Eye (tissue), 1 donor: Measurements from ENCODE around the gene SCNN1A.
"Not testable (repeated sequence)": the region's sequence is repeated elsewhere in the genome, so short reads cannot be mapped to it uniquely, and the experiment has no call there.

Source experiments
- DNase-seq: peaks from one replicate; pipeline ENCODE4 v3.0.0-alpha.2; 2015

SCNN1A gene

GRCh38 chr12:6346235-6346832, 29.0 kb downstream of the SCNN1A start:
- no peak for DNase-seq

GRCh38 chr12:6345319-6346091, 29.9 kb downstream of the SCNN1A start:
- no peak for DNase-seq

GRCh38 chr12:6344101-6344660, 31.2 kb downstream of the SCNN1A start:
- not testable (repeated sequence) for DNase-seq

- DNase-seq, result no peak
Measured at GRCh38 chr12:6343518-6343917, 31.8 kb downstream of the SCNN1A start.

- DNase-seq, result no peak
Measured at GRCh38 chr12:6342140-6342889, 33.0 kb downstream of the SCNN1A start.

- DNase-seq, result peak; percentile 88
Measured at GRCh38 chr12:6341417-6342139, 33.8 kb downstream of the SCNN1A start, which contains the start of gene TNFRSF1A. Gene TNFRSF1A, minus strand, starts transcription at chr12:6342076. Its CDS starts 262 bp downstream, at chr12:6341814.

- DNase-seq, result no peak
Measured at GRCh38 chr12:6340745-6341416, 34.5 kb downstream of the SCNN1A start.

GRCh38 chr12:6340032-6340638, 35.2 kb downstream of the SCNN1A start:
- DNase-seq, result no peak

- DNase-seq, result no peak
Measured at GRCh38 chr12:6338955-6339354, 36.4 kb downstream of the SCNN1A start.

GRCh38 chr12:6338536-6338935, 36.8 kb downstream of the SCNN1A start:
- DNase-seq, result not testable (repeated sequence)

GRCh38 chr12:6337958-6338433, 37.4 kb downstream of the SCNN1A start:
- no peak for DNase-seq

GRCh38 chr12:6336889-6337853, 38.2 kb downstream of the SCNN1A start:
- DNase-seq, result no peak

GRCh38 chr12:6336079-6336888, 39.1 kb downstream of the SCNN1A start:
- peak; percentile 92 for DNase-seq

- peak; percentile 54 for DNase-seq
Measured at GRCh38 chr12:6335451-6336078, 39.8 kb downstream of the SCNN1A start.

- DNase-seq, result no peak
Measured at GRCh38 chr12:6334940-6335450, 40.4 kb downstream of the SCNN1A start.

- DNase-seq, result no peak
Measured at GRCh38 chr12:6334359-6334758, 41.0 kb downstream of the SCNN1A start.

- DNase-seq, result no peak
Measured at GRCh38 chr12:6333566-6333965, 41.8 kb downstream of the SCNN1A start.

GRCh38 chr12:6333029-6333428, 42.3 kb downstream of the SCNN1A start:
- no peak for DNase-seq

- no peak for DNase-seq
Measured at GRCh38 chr12:6332459-6332858, 42.9 kb downstream of the SCNN1A start.
